GM19324 (cell line): ENCODE measurements around the gene ADARB2.
"Not testable (repeated sequence)": the region's sequence is repeated elsewhere in the genome, so short reads cannot be mapped to it uniquely, and the experiment has no call there.

Experiments
- ATAC-seq: cut with Tn5 transposase; IDR thresholded peaks from one replicate; pipeline ENCODE4 v1.9.1; 2021; ENCODE audit warnings: mild to moderate bottlenecking, moderate library complexity; ENCODE audit not compliant: unreplicated experiment, low FRiP score

The ADARB2 gene

GRCh38 chr10:1624240-1624639 lies 113.1 kb downstream of the ADARB2 start:
- ATAC-seq, result no peak

GRCh38 chr10:1620803-1621202 lies 116.5 kb downstream of the ADARB2 start:
- ATAC-seq, result no peak

GRCh38 chr10:1617376-1618317 lies 119.7 kb downstream of the ADARB2 start:
- not testable (repeated sequence) for ATAC-seq

- not testable (repeated sequence) for ATAC-seq
Observed at GRCh38 chr10:1616701-1617100, 120.6 kb downstream of the ADARB2 start.

- no peak for ATAC-seq
Observed at GRCh38 chr10:1615186-1615954, 122.0 kb downstream of the ADARB2 start.

- ATAC-seq, result no peak
Observed at GRCh38 chr10:1613511-1613910, 123.8 kb downstream of the ADARB2 start.

- no peak for ATAC-seq
Observed at GRCh38 chr10:1612908-1613307, 124.4 kb downstream of the ADARB2 start.

GRCh38 chr10:1611936-1612550 lies 125.3 kb downstream of the ADARB2 start:
- no peak for ATAC-seq

GRCh38 chr10:1610986-1611770 lies 126.1 kb downstream of the ADARB2 start:
- ATAC-seq, result no peak

GRCh38 chr10:1609648-1609970 lies 127.7 kb downstream of the ADARB2 start:
- ATAC-seq, result no peak

GRCh38 chr10:1608851-1609647 lies 128.3 kb downstream of the ADARB2 start:
- no peak for ATAC-seq

GRCh38 chr10:1608408-1608807 lies 128.9 kb downstream of the ADARB2 start:
- ATAC-seq, result no peak

GRCh38 chr10:1607466-1607865 lies 129.9 kb downstream of the ADARB2 start:
- ATAC-seq, result no peak

- no peak for ATAC-seq
Observed at GRCh38 chr10:1605999-1606940, 131.1 kb downstream of the ADARB2 start.

GRCh38 chr10:1605121-1605520 lies 132.2 kb downstream of the ADARB2 start:
- ATAC-seq, result no peak

GRCh38 chr10:1604246-1604645 lies 133.1 kb downstream of the ADARB2 start:
- ATAC-seq, result no peak

GRCh38 chr10:1603181-1603580 lies 134.1 kb downstream of the ADARB2 start:
- no peak for ATAC-seq

- no peak for ATAC-seq
Observed at GRCh38 chr10:1602037-1602484, 135.3 kb downstream of the ADARB2 start.
